Mesodermal cell (in vitro differentiated cells): ENCODE data around the gene MORC2.

Experiments used
- H3K27ac ChIP-seq: 2 replicates; pipeline ENCODE4 v1.7.0; 2013; ENCODE audit warnings: mild to moderate bottlenecking, low read depth, low read length, moderate library complexity; ENCODE audit not compliant: severe bottlenecking
- H3K36me3 ChIP-seq: 2 replicates; pipeline ENCODE4 v1.7.1; 2013; ENCODE audit warnings: mild to moderate bottlenecking, low read length, moderate library complexity; ENCODE audit not compliant: control insufficient read depth, insufficient read depth
- H3K4me1 ChIP-seq: one replicate; pipeline ENCODE4 v1.7.1; 2013; ENCODE audit warnings: mild to moderate bottlenecking, low read length; ENCODE audit not compliant: insufficient read depth, control insufficient read depth, poor library complexity, severe bottlenecking
- H3K4me3 ChIP-seq: 2 replicates; pipeline ENCODE4 v1.7.0; 2013; ENCODE audit warnings: low read length, control low read depth, mild to moderate bottlenecking; ENCODE audit not compliant: insufficient read depth, poor library complexity, severe bottlenecking; ENCODE audit errors: extremely low read depth
- H3K9me3 ChIP-seq: 2 replicates; pipeline ENCODE4 v1.7.1; 2013; ENCODE audit warnings: mild to moderate bottlenecking, low read length, moderate library complexity; ENCODE audit not compliant: control insufficient read depth
- WGBS, 2 experiments: methylation state at CpG; one replicate each; pipeline ENCODE4 v1.1.5; 2013; ENCODE audit warnings: missing lambda C conversion rate in 2 of 2; ENCODE audit not compliant: insufficient coverage in 2 of 2; 5-methylcytosine and 5-hydroxymethylcytosine counted together

MORC2 gene

DNA sequence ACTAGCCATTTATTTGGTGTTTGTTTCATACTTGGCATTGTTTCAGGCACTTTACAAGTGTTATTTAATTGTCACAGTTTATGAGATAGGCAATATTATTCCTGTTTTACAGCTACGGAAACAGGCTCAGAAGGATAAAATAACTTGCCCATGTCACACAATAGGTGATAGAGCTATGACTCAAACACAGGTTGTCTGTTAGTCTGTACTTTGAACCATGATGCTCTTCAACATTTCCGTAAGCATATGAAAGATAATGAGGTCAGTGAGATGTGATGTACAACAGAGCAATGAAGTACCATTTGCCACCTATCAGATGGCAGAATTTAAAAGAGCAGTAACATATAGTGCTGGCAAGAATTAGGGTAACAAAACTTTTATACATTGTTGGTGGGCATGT, 15.7 kb upstream of the MORC2 start:
- 93 to 100% methylated on average over 1 to 2 of the region's 2 CpGs for WGBS, 2 experiments
- Histone ChIP-seq H3K36me3 (no peaks in the 10 kb centered on the region), H3K4me3 (no peak overlapping the region), H3K4me1 (no peaks in the 10 kb centered on the region), H3K9me3 (no peaks in the 10 kb centered on the region), H3K27ac (no peak overlapping the region)

DNA sequence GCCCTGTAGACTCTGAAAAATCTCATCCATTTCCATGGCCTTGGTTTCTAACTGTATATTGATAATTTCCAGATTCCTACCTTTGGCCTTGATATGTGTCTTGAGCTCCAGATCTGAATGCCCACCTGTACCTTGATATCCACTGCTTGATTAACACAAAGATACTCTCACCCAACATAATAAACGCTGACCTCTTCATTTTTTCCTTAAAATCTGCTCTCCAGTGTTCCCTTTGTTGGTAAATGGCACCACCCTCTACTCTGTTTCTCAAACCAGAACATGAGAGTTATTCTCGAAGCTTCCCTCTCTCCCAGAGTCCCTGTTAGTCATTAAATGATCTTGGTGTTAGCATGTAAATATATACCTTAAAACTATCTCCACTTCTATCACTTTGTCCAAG, 13.9 kb upstream of the MORC2 start:
- H3K27ac ChIP-seq, result no peak overlapping the region
- no peak overlapping the region for H3K4me3 ChIP-seq
- no peaks in the 10 kb centered on the region for H3K4me1 ChIP-seq
- H3K9me3 ChIP-seq, result peaks cover 12% of the 10 kb centered on the region
- H3K36me3 ChIP-seq, result peaks cover 13% of the 10 kb centered on the region
- 100% methylated on average over 1 of the region's 2 CpGs for WGBS, 2 experiments

DNA sequence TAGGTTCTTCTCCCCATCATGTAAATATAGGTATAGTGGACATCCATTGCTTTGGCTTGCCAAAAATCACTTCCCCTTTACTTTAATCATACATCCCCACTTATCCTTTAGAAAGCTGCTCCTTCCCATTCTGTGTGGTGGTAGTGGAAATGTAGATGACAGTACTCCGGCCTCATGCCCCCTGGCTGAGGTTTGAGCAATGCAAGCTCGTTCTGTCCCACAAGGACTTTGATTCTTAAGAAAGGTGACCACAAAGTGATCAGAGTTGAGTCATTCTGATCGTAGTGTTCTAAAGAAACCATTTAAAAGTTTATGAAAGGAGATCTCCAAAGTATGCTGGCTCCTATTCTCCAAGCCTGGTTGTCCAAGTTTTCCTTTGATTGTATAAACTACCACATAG, 11.4 kb upstream of the MORC2 start:
- Histone ChIP-seq H3K9me3 (peaks cover 37% of the 10 kb centered on the region), H3K27ac (no peak overlapping the region), H3K4me1 (no peaks in the 10 kb centered on the region), H3K36me3 (peaks cover 39% of the 10 kb centered on the region), H3K4me3 (no peak overlapping the region)
- WGBS, 2 experiments, result 90 to 100% methylated on average over 1 to 2 of the region's 3 CpGs

GRCh38 chr22:30978304-30978962, 9.9 kb upstream of the MORC2 start:
- H3K4me3 ChIP-seq, result no peak overlapping the region
- H3K4me1 ChIP-seq, result no peaks in the 10 kb centered on the region
- H3K36me3 ChIP-seq, result peaks cover 54% of the 10 kb centered on the region
- H3K9me3 ChIP-seq, result peaks cover 52% of the 10 kb centered on the region
- WGBS, 2 experiments, result 100% methylated on average over 2 of the region's 3 CpGs; no CpG with 5 or more reads in 1 of the 2 experiments
- no peak overlapping the region for H3K27ac ChIP-seq

DNA sequence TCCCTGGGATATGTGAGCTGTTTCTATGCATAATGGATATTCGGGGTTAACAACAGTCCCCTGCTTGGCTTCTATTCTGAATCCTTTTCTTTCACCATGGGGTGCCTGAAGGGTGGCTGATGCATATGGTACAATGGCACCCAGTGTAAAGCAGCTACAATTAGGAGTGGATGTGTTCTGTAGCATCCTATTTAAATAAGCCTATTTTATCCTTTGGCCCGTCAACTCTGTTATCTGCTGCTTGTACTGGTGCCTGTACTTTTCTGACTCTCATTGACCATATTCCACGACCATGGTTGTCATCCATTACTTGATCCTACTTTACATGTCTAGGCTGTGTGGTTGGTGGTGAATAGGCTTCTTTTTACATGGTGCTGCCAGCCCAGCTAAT, 1.8 kb upstream of the MORC2 start:
- H3K4me1 ChIP-seq, result peaks cover 6% of the 10 kb centered on the region
- H3K4me3 ChIP-seq, result peak overlapping the region; percentile 74
- peaks cover 78% of the 10 kb centered on the region for H3K36me3 ChIP-seq
- H3K9me3 ChIP-seq, result peaks cover 64% of the 10 kb centered on the region
- H3K27ac ChIP-seq, result no peak overlapping the region
- 0% methylated on average over 1 of the region's 3 CpGs for WGBS, 2 experiments

DNA sequence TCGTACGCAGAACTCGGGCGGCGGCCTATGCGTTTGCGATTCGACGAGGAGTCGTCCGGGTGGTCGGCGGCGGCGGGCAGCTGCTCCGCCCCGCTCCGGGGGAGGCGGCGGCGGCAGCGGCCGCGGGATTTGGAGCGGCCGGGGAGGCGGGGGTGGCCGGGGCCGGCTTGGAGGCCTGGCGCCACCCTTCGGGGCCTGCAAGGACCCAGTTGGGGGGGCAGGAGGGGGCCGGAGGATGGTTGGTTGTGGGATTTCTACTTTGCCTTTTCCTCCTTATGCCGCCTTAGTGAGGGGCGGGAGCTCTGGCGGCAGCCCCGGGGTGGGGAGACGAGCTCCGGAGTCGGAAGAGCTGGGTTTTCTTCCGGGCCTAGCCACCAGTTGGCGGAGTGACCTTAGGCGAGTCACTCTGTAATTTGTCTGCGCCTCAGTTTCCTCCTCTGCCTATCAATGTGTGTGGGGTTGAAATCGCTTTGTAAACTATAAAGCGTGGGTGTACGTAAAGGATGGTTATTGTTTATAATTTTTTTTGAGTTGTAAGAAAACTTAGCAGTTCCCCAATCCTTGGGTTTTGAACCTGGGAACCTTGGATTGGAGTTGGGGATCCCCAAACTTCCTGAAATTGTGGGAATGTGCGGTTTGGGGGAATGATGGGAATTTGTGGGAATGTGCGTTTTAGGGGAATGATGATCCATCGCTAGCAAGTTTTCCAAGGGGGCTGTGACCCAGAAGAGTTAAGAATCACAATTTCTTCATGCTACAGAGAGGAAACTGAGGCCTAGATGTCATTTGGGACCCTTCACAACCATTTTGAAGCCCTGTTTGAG, 1.2 kb upstream of the MORC2 start:
- peaks cover 6% of the 10 kb centered on the region for H3K4me1 ChIP-seq
- peaks cover 72% of the 10 kb centered on the region for H3K36me3 ChIP-seq
- peaks cover 58% of the 10 kb centered on the region for H3K9me3 ChIP-seq
- H3K4me3 ChIP-seq, result peak overlapping the region; percentile 74
- WGBS, 2 experiments, result 2 to 3% methylated on average over 19 to 36 of the region's 49 CpGs
- peak overlapping the region; percentile 94 for H3K27ac ChIP-seq

GRCh38 chr22:30968924-30969531, 454 bp upstream of the MORC2 start, which contains the start of gene TUG1:
Gene TUG1 (plus strand): TSS chr22:30969265.
- Histone ChIP-seq H3K4me1 (peaks cover 6% of the 10 kb centered on the region), H3K4me3 (peak within 1 kb of the TSS; percentile 74), H3K36me3 (peaks cover 65% of the 10 kb centered on the region), H3K27ac (peak within 1 kb of the TSS; percentile 94), H3K9me3 (peaks cover 51% of the 10 kb centered on the region)
- 0 to 1% methylated on average over 52 to 66 of the region's 67 CpGs for WGBS, 2 experiments

DNA sequence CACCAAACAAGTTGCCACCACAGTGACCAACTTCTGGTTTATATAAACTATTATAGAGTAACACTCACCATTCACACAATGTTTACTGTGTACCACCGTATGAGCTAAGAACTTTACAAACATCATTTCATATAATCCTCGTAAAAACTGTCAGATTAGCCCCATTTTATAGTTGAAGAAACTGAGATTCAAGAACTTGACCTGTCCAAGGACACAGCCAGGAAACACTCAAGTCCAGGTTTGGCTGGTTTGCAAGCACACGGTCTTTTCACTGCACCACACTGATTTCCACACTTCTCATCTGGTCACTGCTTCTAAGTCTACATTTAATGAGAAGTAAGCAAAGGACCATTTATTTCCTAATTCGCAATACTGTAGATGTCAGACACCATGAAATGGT, 3.7 kb downstream of the MORC2 start:
- Histone ChIP-seq H3K4me3 (no peak overlapping the region), H3K36me3 (peaks cover 43% of the 10 kb centered on the region), H3K9me3 (peaks cover 18% of the 10 kb centered on the region), H3K4me1 (peaks cover 6% of the 10 kb centered on the region), H3K27ac (no peak overlapping the region)
- 93 to 96% methylated on average over 3 to 4 of the region's 4 CpGs for WGBS, 2 experiments

- Histone ChIP-seq H3K27ac (no peak overlapping the region), H3K4me3 (no peak overlapping the region), H3K4me1 (no peaks in the 10 kb centered on the region), H3K9me3 (no peaks in the 10 kb centered on the region), H3K36me3 (peaks cover 76% of the 10 kb centered on the region)
- 83 to 89% methylated on average over 4 of the region's 4 CpGs for WGBS, 2 experiments
Measured at GRCh38 chr22:30955153-30955552, 13.4 kb downstream of the MORC2 start.

- WGBS, 2 experiments, result 94 to 100% methylated on average over 2 of the region's 2 CpGs
Measured at GRCh38 chr22:30953206-30953605, 15.4 kb downstream of the MORC2 start.

More at GRCh38 chr22:30953206-30953605, 15.4 kb downstream of the MORC2 start:
- Histone ChIP-seq H3K4me1 (no peaks in the 10 kb centered on the region), H3K27ac (no peak overlapping the region), H3K4me3 (no peak overlapping the region), H3K36me3 (peaks cover 96% of the 10 kb centered on the region), H3K9me3 (no peaks in the 10 kb centered on the region)
